ENCODE measurements around the gene PLXDC1.

PLXDC1 gene

GRCh38 chr17:39151150-39151942 is at the start of gene PLXDC1:
PLXDC1 (minus strand) TSS chr17:39151637; CDS start chr17:39151437, 200 bp downstream.
- DNase-seq: peak in 1 of 2 experiments; percentile 16

- DNase-seq: no peak
Measured at GRCh38 chr17:39200957-39201510, 49.6 kb upstream of the PLXDC1 start.

GRCh38 chr17:39200070-39200879 is 48.8 kb upstream of the PLXDC1 start, which contains the start of gene RPL19:
RPL19 (plus strand) TSS chr17:39200283; CDS start chr17:39200345, 62 bp downstream.
- peak; percentile 78 to 83 for DNase-seq

GRCh38 chr17:39199820-39200069 is 48.3 kb upstream of the PLXDC1 start:
- DNase-seq: peak; percentile 88 to 90

GRCh38 chr17:39198186-39198566 is 46.7 kb upstream of the PLXDC1 start:
- no peak for DNase-seq

GRCh38 chr17:39197380-39198185 is 46.1 kb upstream of the PLXDC1 start, which contains the start of gene CACNB1:
CACNB1 (minus strand) TSS chr17:39197669; CDS start chr17:39197495, 174 bp downstream.
- peak; percentile 80 to 82 for DNase-seq

- no peak for DNase-seq
Measured at GRCh38 chr17:39196808-39197291, 45.4 kb upstream of the PLXDC1 start.

GRCh38 chr17:39196241-39196807 is 44.9 kb upstream of the PLXDC1 start:
- no peak for DNase-seq

- no peak for DNase-seq
Measured at GRCh38 chr17:39195568-39196160, 44.2 kb upstream of the PLXDC1 start.

- DNase-seq: no peak
Measured at GRCh38 chr17:39194985-39195524, 43.6 kb upstream of the PLXDC1 start.

GRCh38 chr17:39194089-39194984 is 42.9 kb upstream of the PLXDC1 start:
- DNase-seq: no peak

- DNase-seq: no peak
Measured at GRCh38 chr17:39193346-39193745, 41.9 kb upstream of the PLXDC1 start.

GRCh38 chr17:39192901-39193300 is 41.5 kb upstream of the PLXDC1 start:
- no peak for DNase-seq

GRCh38 chr17:39191750-39192510 is 40.5 kb upstream of the PLXDC1 start:
- no peak for DNase-seq

- no peak for DNase-seq
Measured at GRCh38 chr17:39187152-39187830, 35.9 kb upstream of the PLXDC1 start.

- no peak for DNase-seq
Measured at GRCh38 chr17:39186481-39187002, 35.1 kb upstream of the PLXDC1 start.

- DNase-seq: no peak
Measured at GRCh38 chr17:39183720-39184119, 32.3 kb upstream of the PLXDC1 start.

- DNase-seq: no peak
Measured at GRCh38 chr17:39183045-39183444, 31.6 kb upstream of the PLXDC1 start.

GRCh38 chr17:39181303-39181702 is 29.9 kb upstream of the PLXDC1 start:
- no peak for DNase-seq
